MM.1S (cell line): Measurements from ENCODE around the gene SLU7.

Experiments used
- DNase-seq: peaks from one replicate; pipeline ENCODE4 v3.0.0-alpha.2; 2015
- H2AFZ ChIP-seq: fragments of 300-600 bp; sonication (generic); 2 replicates; pipeline ENCODE4 v1.6.0; 2016; ENCODE audit warnings: antibody characterized with exemption, low read length
- H3F3A ChIP-seq: fragments of 300-600 bp; sonication (generic); 2 replicates; pipeline ENCODE4 v1.6.1; 2016; ENCODE audit warnings: mild to moderate bottlenecking, antibody characterized with exemption, low read length, moderate library complexity, mixed read lengths; ENCODE audit not compliant: insufficient read depth
- H3K27ac ChIP-seq: fragments of 300-600 bp; sonication (generic); 2 replicates; pipeline ENCODE4 v1.5.1; 2016; ENCODE audit warnings: mild to moderate bottlenecking, low read length
- H3K27me3 ChIP-seq: fragments of 300-600 bp; sonication (generic); replicated peaks from 2 replicates; pipeline ENCODE4 v1.6.0; 2016; ENCODE audit warnings: low read length; ENCODE audit not compliant: insufficient read depth
- H3K36me3 ChIP-seq: fragments of 300-600 bp; sonication (generic); replicated peaks from 2 replicates; pipeline ENCODE4 v1.6.1; 2016; ENCODE audit warnings: mild to moderate bottlenecking, low read length, mixed read lengths; ENCODE audit not compliant: insufficient read depth
- H3K4me1 ChIP-seq: fragments of 300-600 bp; sonication (generic); 2 replicates; pipeline ENCODE4 v1.6.1; 2016; ENCODE audit warnings: low read length, mixed read lengths
- H3K4me2 ChIP-seq: fragments of 300-600 bp; sonication (generic); 2 replicates; pipeline ENCODE4 v1.6.0; 2016; ENCODE audit warnings: low read depth, low read length
- H3K4me3 ChIP-seq: fragments of 300-600 bp; sonication (generic); 2 replicates; pipeline ENCODE4 v1.5.1; 2016; ENCODE audit warnings: low read length, mixed read lengths
- H3K79me2 ChIP-seq: fragments of 300-600 bp; sonication (generic); 2 replicates; pipeline ENCODE4 v1.6.1; 2016; ENCODE audit warnings: mixed run types, low read length, mixed read lengths
- H3K9ac ChIP-seq: fragments of 300-600 bp; sonication (generic); 2 replicates; pipeline ENCODE4 v1.6.1; 2016; ENCODE audit warnings: low read length, mixed read lengths
- H3K9me2 ChIP-seq: fragments of 300-600 bp; sonication (generic); replicated peaks from 2 replicates; pipeline ENCODE4 v1.6.1; 2016; ENCODE audit warnings: mild to moderate bottlenecking, low read length, mixed read lengths; ENCODE audit not compliant: insufficient read depth
- H3K9me3 ChIP-seq: fragments of 300-600 bp; sonication (generic); replicated peaks from 2 replicates; pipeline ENCODE4 v1.6.1; 2016; ENCODE audit warnings: mild to moderate bottlenecking, low read length, mixed read lengths; ENCODE audit not compliant: insufficient read depth
- H4K20me1 ChIP-seq: fragments of 300-600 bp; sonication (generic); 2 replicates; pipeline ENCODE4 v1.6.1; 2016; ENCODE audit warnings: mild to moderate bottlenecking, low read length, moderate library complexity, mixed read lengths; ENCODE audit not compliant: insufficient read depth
- EZH2 ChIP-seq: fragments of 300-600 bp; sonication (generic); optimal IDR thresholded peaks from 2 replicates; pipeline ENCODE3; 2017; ENCODE audit warnings: low read depth, mild to moderate bottlenecking, antibody characterized with exemption, low read length, mixed read lengths
- EZH2phosphoT487 ChIP-seq: fragments of 300-600 bp; sonication (generic); IDR thresholded peaks from 2 replicates; pipeline ENCODE4 v1.6.1; 2018; ENCODE audit warnings: antibody characterized with exemption, low read length
- TF ChIP-seq, protein P1 (sequence below): fragments of 300-600 bp; sonication (generic); IDR thresholded peaks from 2 replicates; pipeline ENCODE4 v1.5.1; 2016; ENCODE audit warnings: antibody characterized with exemption, low read length, mixed read lengths

The SLU7 gene

GRCh38 chr5:160445751-160446150 lies 26.9 kb upstream of the SLU7 start:
- H3F3A ChIP-seq: peaks cover 8% of the 10 kb centered on the region; the same call in 1 of the 2 replicates
- H3K27me3 ChIP-seq: no peaks in the 10 kb centered on the region
- DNase-seq: no peak
- no peaks in the 10 kb centered on the region for H3K9me3 ChIP-seq
- H3K9me2 ChIP-seq: no peaks in the 10 kb centered on the region
- no peaks in the 10 kb centered on the region for H4K20me1 ChIP-seq
- no peak overlapping the region for H3K9ac ChIP-seq
- no peak overlapping the region for H3K27ac ChIP-seq
- no peaks in the 10 kb centered on the region for H3K36me3 ChIP-seq
- TF ChIP-seq EZH2: no peak
- TF ChIP-seq, protein P1, sequence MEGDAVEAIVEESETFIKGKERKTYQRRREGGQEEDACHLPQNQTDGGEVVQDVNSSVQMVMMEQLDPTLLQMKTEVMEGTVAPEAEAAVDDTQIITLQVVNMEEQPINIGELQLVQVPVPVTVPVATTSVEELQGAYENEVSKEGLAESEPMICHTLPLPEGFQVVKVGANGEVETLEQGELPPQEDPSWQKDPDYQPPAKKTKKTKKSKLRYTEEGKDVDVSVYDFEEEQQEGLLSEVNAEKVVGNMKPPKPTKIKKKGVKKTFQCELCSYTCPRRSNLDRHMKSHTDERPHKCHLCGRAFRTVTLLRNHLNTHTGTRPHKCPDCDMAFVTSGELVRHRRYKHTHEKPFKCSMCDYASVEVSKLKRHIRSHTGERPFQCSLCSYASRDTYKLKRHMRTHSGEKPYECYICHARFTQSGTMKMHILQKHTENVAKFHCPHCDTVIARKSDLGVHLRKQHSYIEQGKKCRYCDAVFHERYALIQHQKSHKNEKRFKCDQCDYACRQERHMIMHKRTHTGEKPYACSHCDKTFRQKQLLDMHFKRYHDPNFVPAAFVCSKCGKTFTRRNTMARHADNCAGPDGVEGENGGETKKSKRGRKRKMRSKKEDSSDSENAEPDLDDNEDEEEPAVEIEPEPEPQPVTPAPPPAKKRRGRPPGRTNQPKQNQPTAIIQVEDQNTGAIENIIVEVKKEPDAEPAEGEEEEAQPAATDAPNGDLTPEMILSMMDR: no peak
- no peak for TF ChIP-seq EZH2phosphoT487
- no peak overlapping the region for H2AFZ ChIP-seq
- H3K79me2 ChIP-seq: no peaks in the 10 kb centered on the region
- H3K4me1 ChIP-seq: peaks cover 40% of the 10 kb centered on the region
- no peak overlapping the region for H3K4me3 ChIP-seq
- no peak overlapping the region for H3K4me2 ChIP-seq

DNA sequence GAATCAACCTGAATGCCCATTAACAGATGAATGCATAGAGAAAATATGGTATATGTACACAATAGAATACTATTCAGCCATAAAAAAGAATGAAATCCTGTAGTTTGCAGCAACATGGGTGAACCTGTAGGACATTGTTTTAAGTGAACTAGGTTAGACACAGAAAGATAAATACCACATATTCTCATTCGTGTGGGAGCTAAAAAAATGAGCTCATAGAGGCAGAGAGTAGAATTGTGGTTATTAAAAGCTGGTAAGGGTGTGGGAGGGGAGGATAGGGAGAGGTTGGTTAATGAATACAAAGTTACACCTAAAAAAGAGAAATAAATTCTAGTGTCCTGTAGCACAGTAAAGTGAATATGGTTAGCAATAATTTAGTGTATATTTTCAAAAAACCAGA lies 26.3 kb upstream of the SLU7 start:
- TF ChIP-seq EZH2phosphoT487: no peak
- no peak for TF ChIP-seq EZH2
- TF ChIP-seq, protein P1: no peak
- Histone ChIP-seq H3K9ac (no peak overlapping the region), H3K36me3 (no peaks in the 10 kb centered on the region), H3K9me2 (no peaks in the 10 kb centered on the region), H3K9me3 (no peaks in the 10 kb centered on the region), H4K20me1 (no peaks in the 10 kb centered on the region), H3K4me2 (no peak overlapping the region), H3K4me1 (peaks cover 37% of the 10 kb centered on the region), H3K27ac (no peak overlapping the region), H3F3A (peaks cover 8% of the 10 kb centered on the region; the same call in 1 of the 2 replicates), H2AFZ (no peak overlapping the region), H3K27me3 (no peaks in the 10 kb centered on the region), H3K4me3 (no peak overlapping the region), H3K79me2 (no peaks in the 10 kb centered on the region)
- no peak for DNase-seq

GRCh38 chr5:160444407-160444806 lies 25.5 kb upstream of the SLU7 start:
- TF ChIP-seq, protein P1: no peak
- TF ChIP-seq EZH2phosphoT487 (no peak), EZH2 (no peak)
- Histone ChIP-seq H2AFZ (no peak overlapping the region), H3K36me3 (no peaks in the 10 kb centered on the region)

More at GRCh38 chr5:160444407-160444806, 25.5 kb upstream of the SLU7 start:
- Histone ChIP-seq H3K9me2 (no peaks in the 10 kb centered on the region), H3K79me2 (no peaks in the 10 kb centered on the region), H3K9ac (no peak overlapping the region), H3K27me3 (no peaks in the 10 kb centered on the region), H3K4me1 (peaks cover 34% of the 10 kb centered on the region), H3K4me3 (no peak overlapping the region), H3F3A (peaks cover 8% of the 10 kb centered on the region; the same call in 1 of the 2 replicates), H3K4me2 (no peak overlapping the region), H4K20me1 (no peaks in the 10 kb centered on the region), H3K27ac (no peak overlapping the region), H3K9me3 (no peaks in the 10 kb centered on the region)
- no peak for DNase-seq
